HG02571 (cell line): Measurements from ENCODE around the gene CD80.
"Not testable (repeated sequence)": the region's sequence is repeated elsewhere in the genome, so short reads cannot be mapped to it uniquely, and the experiment has no call there.

Experiments
- ATAC-seq: cut with Tn5 transposase; IDR thresholded peaks from one replicate; pipeline ENCODE4 v1.9.1; 2021; ENCODE audit warnings: mild to moderate bottlenecking, moderate library complexity; ENCODE audit not compliant: unreplicated experiment

The CD80 gene

GRCh38 chr3:119559441-119559963 lies at the start of gene CD80:
CD80 (minus strand) TSS chr3:119559614; CDS start chr3:119557728, 1,886 bp downstream.
- peak; percentile 55 for ATAC-seq

GRCh38 chr3:119608405-119609000 lies 49.1 kb upstream of the CD80 start:
- no peak for ATAC-seq

- no peak for ATAC-seq
Observed at GRCh38 chr3:119604878-119605277, 45.5 kb upstream of the CD80 start.

- ATAC-seq, result no peak
Observed at GRCh38 chr3:119602676-119603075, 43.3 kb upstream of the CD80 start.

GRCh38 chr3:119601154-119601553 lies 41.7 kb upstream of the CD80 start:
- no peak for ATAC-seq

- ATAC-seq, result peak; percentile 63
Observed at GRCh38 chr3:119600732-119601131, 41.3 kb upstream of the CD80 start.

GRCh38 chr3:119599558-119600174 lies 40.3 kb upstream of the CD80 start:
- no peak for ATAC-seq

GRCh38 chr3:119598410-119599098 lies 39.1 kb upstream of the CD80 start:
- ATAC-seq, result peak; percentile 46

- ATAC-seq, result no peak
Observed at GRCh38 chr3:119597548-119598288, 38.3 kb upstream of the CD80 start, which contains the start of gene PLA1A. PLA1A (plus strand) TSS chr3:119597885; CDS start chr3:119597914, 29 bp downstream.

GRCh38 chr3:119596398-119596797 lies 37.0 kb upstream of the CD80 start:
- no peak for ATAC-seq

- no peak for ATAC-seq
Observed at GRCh38 chr3:119595639-119596334, 36.4 kb upstream of the CD80 start.

GRCh38 chr3:119594929-119595328 lies 35.5 kb upstream of the CD80 start:
- ATAC-seq, result not testable (repeated sequence)

GRCh38 chr3:119594066-119594465 lies 34.7 kb upstream of the CD80 start:
- no peak for ATAC-seq

GRCh38 chr3:119592861-119593260 lies 33.4 kb upstream of the CD80 start:
- ATAC-seq, result no peak

GRCh38 chr3:119590706-119591105 lies 31.3 kb upstream of the CD80 start:
- ATAC-seq, result no peak

GRCh38 chr3:119589102-119589773 lies 29.8 kb upstream of the CD80 start:
- no peak for ATAC-seq

GRCh38 chr3:119588112-119588511 lies 28.7 kb upstream of the CD80 start:
- peak; percentile 49 for ATAC-seq

- no peak for ATAC-seq
Observed at GRCh38 chr3:119586733-119587172, 27.3 kb upstream of the CD80 start.

GRCh38 chr3:119585856-119586570 lies 26.6 kb upstream of the CD80 start:
- ATAC-seq, result no peak
